GM18520 (cell line): ENCODE measurements around the gene SVOP.
"Not testable (repeated sequence)": the region's sequence is repeated elsewhere in the genome, so short reads cannot be mapped to it uniquely, and the experiment has no call there.

ENCODE experiments used
- ATAC-seq: cut with Tn5 transposase; IDR thresholded peaks from one replicate; pipeline ENCODE4 v1.9.1; 2021; ENCODE audit not compliant: unreplicated experiment

Gene SVOP

GRCh38 chr12:109020796-109021380, at the start of gene SVOP:
SVOP (minus strand) TSS chr12:109021068; CDS start chr12:109020868, 200 bp downstream.
- ATAC-seq = no peak

- ATAC-seq = no peak
Observed at GRCh38 chr12:109069307-109070271, 48.7 kb upstream of the SVOP start.

GRCh38 chr12:109065853-109066193, 45.0 kb upstream of the SVOP start:
- ATAC-seq = no peak

- no peak for ATAC-seq
Observed at GRCh38 chr12:109065154-109065852, 44.4 kb upstream of the SVOP start.

GRCh38 chr12:109064143-109064542, 43.3 kb upstream of the SVOP start:
- no peak for ATAC-seq

- ATAC-seq = no peak
Observed at GRCh38 chr12:109058773-109059172, 37.9 kb upstream of the SVOP start.

- ATAC-seq = no peak
Observed at GRCh38 chr12:109057376-109057775, 36.5 kb upstream of the SVOP start.

- no peak for ATAC-seq
Observed at GRCh38 chr12:109056891-109057290, 36.0 kb upstream of the SVOP start.

- no peak for ATAC-seq
Observed at GRCh38 chr12:109054520-109054919, 33.7 kb upstream of the SVOP start.

GRCh38 chr12:109054124-109054513, 33.3 kb upstream of the SVOP start:
- not testable (repeated sequence) for ATAC-seq

- no peak for ATAC-seq
Observed at GRCh38 chr12:109053382-109054123, 32.7 kb upstream of the SVOP start.

- peak; percentile 67 for ATAC-seq
Observed at GRCh38 chr12:109052414-109053323, 31.8 kb upstream of the SVOP start, which contains the start of gene USP30. USP30 (plus strand) TSS chr12:109052576; CDS start chr12:109052679, 103 bp downstream.

GRCh38 chr12:109052097-109052413, 31.2 kb upstream of the SVOP start:
- no peak for ATAC-seq

- ATAC-seq = not testable (repeated sequence)
Observed at GRCh38 chr12:109049794-109050193, 28.9 kb upstream of the SVOP start.

GRCh38 chr12:109048706-109049105, 27.8 kb upstream of the SVOP start:
- not testable (repeated sequence) for ATAC-seq

GRCh38 chr12:109047081-109047805, 26.4 kb upstream of the SVOP start:
- ATAC-seq = no peak

GRCh38 chr12:109044241-109044640, 23.4 kb upstream of the SVOP start:
- no peak for ATAC-seq

- no peak for ATAC-seq
Observed at GRCh38 chr12:109036975-109037374, 16.1 kb upstream of the SVOP start.
